ENCODE results near the gene CHKB.
"Not testable (repeated sequence)": the region's sequence is repeated elsewhere in the genome, so short reads cannot be mapped to it uniquely, and the experiment has no call there.

Gene CHKB

DNA sequence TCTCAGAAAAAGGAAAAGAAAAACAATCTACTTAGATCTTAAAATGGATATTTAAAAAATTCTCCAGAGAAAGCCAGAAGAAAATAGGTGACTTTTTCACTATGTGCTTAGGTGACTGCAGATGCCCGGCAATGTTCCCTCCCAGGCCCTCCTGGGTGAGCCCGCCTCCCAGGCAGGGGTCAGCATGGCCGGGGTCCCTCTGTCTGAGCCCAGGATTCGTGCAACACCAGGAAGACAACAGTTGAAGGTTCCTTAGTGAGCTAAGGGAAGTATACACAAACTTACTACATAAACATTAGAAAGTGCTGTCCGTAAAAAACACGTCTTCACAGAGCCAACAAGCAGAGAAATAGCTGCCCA is 29.5 kb upstream of the CHKB start:
- DNase-seq, result no peak

DNA sequence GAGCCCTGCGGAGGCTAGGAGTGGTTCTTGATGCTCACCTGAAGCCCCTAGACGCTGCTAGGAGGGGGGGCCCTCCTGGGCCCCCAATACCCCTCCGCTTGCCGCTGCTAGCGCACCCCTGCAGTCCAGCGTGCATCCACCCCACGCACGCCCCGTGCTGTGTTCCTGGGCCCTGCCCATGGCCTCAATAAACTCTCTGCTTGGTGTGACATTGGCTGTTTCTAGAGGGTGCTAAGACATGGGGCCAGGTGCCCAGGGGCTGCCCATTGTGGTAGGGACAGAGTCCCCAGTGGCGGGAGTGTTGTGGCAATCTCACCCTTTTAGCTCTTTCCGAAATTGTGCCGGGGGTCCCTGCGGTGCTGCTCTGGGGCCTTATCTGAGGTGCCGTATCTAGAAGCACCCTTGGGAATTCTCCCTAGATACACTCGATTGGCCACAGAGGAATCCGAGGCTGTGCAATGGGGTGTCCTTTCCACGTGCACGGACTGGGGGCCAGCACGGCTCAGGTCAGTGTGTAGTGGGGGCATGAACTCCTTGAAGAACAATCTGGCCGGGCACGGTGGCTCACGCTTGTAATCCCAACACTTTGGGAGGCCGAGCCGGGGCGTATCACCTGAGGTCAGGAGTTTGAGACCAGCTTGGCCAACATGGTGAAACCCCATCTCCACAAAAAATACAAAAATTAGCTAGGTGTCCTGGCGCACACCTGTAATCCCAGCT is 28.9 kb upstream of the CHKB start:
- DNase-seq, result no peak

DNA sequence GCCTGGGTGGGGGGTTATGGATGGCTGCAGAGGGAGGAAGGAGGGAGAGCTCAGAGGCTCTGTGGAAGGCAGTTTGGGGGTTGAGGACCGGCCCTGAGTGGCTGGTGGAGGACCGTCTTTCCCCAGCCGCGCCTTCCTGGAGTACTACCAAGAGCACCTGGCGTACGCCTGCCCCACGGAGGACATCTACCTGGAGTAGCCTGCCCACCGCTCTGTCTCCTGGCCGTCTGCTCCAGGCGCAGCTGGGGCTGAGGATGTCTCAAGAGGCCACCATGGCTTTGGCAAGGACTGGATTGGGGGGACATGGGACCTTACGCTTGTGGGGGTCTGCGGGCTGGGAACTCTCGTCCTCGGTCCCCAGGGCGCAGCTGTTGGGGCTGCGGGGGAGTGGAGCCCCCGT is 27.9 kb upstream of the CHKB start:
- no peak for DNase-seq

DNA sequence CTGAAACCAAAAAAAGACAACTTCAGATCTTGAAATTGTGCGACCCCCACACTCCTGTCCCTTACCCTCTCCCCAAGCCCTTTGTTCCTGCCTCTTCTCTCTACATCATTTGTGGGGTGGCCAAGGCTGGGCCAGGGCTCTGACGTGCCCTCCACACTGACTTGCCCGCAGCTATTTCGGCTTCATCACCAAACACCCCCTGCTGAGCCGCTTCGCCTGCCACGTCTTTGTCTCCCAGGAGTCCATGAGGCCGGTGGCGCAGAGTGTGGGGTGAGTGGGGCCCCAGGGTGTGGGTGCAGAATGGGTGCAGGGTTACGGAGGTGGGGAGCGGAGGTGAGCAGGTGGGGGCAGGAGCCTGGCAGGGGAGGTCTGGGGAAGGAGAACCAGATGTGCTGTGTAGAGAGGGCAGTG is 27.4 kb upstream of the CHKB start:
- DNase-seq, result no peak

DNA sequence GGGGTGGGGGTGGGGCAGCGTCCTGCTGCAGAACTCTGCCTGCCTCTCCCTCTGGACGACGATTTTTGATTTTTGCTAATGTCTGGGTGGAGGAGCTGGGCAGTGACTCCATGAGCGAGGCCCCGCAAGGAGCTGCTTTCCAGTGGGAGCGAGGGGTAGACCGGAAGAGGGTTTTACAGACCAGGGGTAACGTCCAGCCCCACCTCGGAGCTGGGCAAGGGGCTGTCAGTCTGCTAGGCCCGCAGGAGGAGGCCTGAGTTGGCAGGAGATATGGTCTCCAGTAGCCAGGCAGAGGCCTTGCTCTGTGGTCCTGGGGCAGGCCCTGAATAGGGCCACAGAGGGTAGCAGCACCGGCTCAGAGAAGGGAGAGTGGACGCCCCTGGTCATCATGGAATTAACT is 26.9 kb upstream of the CHKB start:
- DNase-seq, result no peak

DNA sequence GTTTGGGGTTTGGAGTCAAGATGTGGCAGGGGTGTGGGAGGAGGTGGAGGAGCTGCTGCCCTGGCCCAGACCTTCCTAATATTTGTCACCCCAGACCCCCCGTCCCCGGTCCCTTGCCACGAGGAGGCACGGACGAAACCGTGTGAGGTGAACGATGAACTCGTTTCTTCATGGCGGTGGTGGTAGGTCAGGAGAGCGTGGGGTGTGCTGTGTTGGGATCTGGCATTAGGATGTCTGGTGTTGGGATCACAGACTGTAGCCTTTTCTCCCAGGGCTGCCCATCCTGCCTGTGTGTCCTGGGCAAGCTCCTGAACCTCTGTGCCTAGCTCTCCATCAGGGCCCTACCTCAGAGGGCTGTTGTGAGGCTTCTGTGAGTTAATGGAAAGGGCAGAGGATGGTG is 26.3 kb upstream of the CHKB start:
- DNase-seq, result no peak

DNA sequence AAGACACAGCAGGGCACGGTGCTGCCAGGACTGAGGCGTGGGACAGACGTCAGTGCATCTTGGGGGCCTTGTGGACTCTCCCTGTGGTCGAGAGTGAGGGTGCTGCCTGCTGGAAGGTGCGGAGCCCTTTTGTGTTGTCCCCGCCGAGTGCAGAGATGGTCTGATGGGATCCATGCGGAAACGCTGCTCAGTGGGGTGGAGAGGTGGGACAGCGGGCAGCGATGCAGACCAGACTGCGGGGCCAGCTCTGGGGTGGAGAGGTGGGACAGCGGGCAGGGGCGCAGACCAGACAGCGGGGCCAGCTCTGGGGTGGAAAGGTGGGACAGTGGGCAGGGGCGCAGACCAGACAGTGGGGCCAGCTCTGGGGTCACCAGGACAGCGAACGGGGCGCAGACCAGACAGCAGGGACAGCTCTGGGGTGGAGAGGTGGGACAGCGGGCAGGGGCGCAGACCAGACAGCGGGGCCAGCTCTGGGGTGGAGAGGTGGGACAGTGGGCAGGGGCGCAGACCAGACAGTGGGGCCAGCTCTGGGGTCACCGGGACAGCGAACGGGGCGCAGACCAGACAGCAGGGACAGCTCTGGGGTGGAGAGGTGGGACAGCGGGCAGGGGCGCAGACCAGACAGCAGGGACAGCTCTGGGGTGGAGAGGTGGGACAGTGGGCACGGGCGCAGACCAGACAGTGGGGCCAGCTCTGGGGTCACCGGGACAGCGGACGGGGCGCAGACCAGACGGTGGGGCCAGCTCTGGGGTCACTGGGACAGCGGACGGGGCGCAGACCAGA is 25.6 kb upstream of the CHKB start:
- not testable (repeated sequence) for DNase-seq

DNA sequence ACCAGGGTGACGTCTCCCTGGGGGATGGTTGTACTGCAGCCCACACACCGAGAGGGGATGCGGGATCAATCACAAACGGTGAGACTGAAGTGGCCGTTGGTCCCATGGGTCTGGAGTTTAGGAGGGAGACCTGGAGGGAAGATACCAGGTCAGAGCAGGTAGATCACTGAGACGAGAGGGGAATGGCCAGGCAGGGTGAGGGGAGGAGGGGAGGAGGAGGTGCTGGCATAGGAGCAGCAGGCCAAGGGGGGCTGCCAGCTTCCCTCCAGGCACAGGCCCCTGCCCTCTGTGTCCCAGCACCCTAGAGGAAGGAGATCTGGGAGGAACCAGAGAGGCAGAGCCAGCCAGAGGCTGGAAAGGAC is 25.0 kb upstream of the CHKB start:
- no peak for DNase-seq

DNA sequence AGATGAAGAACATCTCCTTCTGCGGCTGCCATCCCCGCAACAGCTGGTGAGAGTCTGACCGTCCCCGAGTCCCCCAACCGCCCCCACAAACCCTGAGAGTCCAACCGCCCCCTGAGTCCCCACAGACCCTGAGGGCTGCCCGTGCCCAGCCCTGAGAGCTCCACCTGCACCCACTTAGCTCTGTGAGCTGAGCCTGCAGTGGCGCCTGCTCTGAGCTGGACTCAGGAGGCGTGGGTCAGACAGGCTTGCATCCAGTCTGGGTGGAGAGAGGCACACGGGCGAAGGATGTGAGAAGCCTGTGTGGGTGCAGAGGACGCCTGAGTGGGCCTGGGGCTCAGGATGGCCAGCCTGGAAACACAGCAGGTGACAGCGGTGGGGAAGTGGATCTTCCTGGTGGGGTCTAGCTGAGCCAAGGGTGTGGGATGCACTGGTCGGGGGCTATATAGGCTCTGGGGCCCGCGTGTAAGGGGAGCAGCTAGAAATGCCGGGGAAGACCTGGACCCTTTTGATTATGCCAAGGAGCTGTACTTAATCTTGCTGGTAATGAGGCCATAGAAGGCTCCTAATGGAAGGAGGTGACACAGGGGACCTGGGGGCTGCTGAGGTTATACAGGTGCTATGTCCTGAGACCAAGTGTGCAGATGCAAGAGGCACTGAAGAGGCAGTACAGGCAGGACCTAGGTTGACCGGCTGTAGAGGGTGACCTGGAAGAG is 24.5 kb upstream of the CHKB start:
- no peak for DNase-seq

DNA sequence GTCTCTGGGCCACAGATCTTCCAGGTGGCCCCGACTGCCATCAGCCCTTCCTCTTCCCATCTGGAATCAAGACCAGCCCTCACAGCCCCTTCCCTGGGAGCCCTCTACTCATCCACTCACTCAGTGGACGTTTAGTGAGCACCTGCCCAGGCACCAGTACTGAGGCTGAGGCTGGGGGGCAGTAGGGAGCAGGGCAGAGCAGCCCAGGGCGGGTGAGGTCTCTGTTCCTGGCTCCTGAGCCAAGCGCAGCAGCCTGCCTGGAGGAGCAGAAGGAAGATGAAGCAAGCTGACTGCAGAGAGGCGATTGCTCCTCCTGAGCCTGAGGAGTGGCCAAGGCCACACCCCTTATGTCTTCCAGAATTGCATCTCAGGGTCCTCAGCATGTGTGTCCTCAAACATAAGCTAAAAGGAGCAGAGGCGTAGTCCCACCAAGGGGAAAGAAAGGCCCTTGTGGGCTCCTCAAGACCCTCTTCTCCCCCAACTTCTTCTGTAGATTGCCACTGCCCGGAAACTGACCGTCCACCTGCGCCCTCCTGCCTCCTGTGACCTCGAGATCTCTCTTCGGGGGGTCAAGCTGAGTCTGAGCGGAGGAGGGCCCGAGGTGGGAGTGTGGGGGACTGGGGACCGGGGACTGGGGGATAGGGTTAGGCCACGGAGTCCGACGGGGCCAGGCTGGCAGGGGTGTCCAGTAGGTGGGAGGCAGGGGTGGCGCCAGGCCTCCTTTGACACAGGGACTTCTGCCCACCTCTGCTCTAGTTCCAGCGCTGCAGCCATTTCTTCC is 23.7 kb upstream of the CHKB start:
- DNase-seq, result no peak

DNA sequence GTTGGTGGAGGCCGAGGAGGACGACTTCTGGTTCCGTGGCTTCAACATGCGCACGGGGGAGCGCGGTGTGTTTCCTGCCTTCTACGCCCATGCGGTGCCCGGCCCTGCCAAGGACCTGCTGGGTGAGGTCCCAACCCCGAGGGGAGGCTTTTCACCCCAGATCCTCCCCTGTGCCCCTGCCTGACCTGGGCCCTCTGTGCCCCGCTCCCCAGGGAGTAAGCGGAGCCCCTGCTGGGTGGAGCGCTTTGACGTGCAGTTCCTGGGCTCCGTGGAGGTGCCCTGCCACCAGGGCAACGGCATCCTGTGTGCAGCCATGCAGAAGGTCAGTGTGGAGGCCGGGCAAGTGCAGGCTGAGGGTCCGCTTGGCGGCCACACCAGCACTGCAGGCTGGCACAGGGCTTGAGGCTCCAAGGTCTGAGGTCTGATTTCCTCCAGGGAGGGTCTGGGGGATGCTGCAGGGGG is 23.0 kb upstream of the CHKB start:
- no peak for DNase-seq

DNA sequence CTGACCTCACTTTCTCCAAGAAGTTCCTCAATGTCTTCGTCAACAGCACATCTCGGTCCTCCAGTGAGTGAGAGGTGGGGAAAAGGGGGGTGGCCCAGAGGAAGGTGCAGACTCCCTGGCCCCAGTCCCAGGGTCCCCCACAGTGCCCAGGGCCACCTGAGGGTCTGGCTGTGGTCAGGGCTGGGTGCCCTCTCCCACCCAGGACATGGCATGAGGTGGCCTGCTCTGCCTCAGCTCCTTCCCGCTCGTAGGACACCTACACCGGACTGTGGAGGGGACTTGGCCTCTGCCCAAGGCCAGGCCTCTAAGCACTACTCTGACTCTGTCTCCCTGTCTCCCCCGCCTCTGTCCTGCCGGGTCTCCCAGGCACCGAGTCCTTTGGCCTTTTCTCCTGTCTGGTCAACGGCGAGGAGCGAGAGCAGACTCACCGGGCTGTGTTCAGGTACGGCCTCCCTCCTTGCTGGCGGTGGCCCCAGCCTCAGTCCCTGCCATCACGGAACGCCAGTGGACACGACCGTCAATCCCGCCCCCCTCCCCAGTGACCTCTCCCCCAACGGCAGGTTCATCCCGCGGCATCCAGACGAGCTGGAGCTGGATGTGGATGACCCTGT is 22.5 kb upstream of the CHKB start:
- no peak for DNase-seq

DNA sequence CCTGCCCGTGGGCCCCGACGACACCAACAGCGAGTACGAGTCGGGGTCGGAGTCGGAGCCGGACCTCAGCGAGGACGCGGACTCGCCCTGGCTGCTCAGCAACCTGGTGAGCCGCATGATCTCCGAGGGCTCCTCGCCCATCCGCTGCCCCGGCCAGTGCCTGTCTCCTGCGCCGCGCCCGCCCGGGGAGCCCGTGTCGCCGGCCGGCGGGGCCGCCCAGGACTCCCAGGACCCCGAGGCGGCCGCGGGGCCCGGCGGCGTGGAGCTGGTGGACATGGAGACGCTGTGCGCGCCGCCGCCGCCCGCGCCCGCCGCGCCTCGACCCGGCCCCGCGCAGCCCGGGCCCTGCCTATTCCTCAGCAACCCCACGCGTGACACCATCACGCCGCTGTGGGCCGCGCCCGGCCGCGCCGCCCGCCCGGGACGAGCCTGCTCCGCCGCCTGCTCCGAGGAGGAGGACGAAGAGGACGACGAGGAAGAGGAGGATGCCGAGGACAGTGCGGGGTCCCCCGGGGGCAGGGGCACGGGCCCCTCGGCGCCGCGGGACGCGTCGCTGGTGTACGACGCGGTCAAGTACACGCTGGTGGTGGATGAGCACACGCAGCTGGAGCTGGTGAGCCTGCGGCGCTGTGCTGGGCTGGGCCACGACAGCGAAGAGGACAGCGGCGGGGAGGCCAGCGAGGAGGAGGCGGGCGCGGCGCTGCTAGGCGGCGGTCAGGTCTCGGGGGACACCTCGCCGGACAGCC is 21.8 kb upstream of the CHKB start:
- DNase-seq, result no peak

DNA sequence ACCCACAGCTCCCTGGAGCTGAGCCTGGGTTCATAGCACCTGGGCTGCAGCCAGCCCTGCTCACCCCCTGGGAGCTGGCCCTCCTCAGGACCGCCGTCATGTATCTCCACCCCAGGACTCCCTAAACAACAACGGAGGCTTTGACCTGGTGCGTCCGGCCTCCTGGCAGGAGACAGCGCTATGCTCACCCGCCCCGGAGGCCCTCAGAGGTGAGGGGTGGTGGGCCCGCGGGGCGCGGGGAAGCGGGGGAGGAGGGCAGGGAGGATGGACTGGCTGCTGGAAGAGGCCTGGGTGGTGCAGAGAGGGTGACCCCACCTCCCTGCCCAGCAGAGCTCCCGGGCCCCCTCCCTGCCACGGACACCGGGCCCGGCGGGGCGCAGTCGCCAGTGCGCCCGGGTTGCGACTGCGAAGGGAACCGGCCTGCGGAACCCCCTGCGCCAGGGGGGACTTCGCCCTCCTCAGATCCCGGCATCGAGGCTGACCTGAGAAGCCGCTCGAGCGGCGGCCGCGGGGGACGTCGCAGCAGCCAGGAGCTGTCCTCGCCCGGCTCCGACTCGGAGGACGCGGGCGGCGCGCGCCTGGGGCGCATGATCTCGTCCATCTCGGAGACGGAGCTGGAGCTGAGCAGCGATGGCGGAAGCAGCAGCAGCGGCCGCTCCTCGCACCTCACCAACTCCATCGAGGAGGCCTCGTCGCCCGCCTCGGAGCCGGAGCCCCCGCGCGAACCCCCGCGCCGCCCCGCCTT is 21.0 kb upstream of the CHKB start:
- no peak for DNase-seq

DNA sequence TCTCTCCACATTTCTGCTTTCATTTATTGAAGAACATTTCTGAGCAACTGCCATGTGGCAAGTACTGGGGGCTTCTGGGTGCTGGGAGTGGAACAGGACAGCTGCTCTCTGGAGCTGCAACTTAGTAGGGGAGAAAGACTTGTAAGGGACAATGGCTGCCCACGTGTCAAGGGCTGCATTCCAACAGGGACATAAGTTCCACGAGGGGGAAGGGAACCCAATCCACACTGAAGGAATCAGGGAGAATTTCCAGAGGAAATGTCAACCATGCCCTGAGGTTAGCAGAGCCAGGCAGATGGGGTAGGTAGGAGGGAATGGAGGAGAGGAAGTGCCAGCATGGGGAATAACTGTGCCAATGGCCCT is 19.7 kb upstream of the CHKB start:
- no peak for DNase-seq

DNA sequence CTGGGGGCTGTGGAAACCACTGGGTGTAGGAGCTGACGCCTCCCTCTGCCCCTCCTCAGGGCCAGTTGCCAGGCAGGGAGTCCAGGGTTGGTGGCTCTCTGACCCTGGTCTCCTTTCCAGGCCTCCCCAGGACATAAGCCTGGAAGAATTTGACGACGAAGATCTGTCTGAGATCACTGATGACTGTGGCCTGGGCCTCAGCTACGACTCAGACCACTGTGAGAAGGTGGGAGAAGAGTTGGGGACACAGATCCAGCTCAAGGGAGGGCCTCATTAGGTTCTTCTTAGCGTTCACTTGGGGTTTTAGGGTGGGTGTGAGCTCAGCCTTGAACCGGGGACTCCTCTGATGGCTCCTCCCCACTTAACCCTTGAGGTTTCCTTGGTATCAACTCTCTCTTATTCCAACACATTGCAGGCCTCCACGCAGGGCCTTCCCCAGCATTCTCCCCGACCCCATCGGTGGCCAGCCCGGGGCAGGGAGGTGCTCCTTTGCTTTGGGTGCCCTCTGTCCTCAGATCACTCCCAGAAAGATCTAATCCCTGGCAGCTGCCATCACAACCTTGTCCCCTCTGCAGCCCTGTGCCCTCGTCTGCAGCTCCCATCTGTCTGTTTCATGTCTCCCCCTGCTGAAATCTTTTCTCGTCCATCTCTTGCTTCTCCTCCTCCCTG is 19.2 kb upstream of the CHKB start:
- DNase-seq, result no peak

DNA sequence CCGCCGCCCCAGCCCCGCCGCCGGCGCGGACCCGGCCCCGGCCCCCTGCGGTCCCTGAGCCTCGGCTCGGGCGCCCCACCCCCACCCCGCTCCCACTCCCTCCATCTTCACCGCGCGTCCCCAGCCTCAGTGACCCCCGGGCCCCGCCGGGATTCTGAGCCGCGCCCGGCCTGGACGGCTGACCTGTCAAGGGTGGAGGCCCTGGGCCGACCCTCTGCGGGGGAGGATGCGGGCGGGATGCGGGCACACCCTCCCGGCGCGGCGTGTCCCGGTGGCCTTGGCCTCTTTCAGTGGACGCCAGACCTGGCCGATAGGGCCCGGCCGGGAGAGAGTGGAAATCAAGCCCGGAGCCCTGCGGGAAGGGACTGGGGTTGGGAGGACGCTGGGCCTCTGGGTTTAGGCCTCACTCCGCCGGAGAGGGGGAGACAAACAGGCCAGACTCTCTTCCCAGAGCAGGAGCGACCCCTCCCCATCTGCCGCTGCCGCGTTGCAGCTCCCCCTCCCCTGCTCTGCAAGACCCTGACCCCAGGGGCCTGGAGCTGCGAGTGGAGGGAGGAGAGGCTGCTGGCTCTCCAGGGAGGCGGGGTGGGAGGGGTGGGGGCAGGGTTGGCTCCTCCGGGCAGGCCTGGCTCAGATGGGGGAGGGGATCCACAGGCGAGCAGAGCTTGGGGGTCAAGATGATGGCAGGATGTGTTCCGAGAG is 18.5 kb upstream of the CHKB start:
- DNase-seq, result no peak

DNA sequence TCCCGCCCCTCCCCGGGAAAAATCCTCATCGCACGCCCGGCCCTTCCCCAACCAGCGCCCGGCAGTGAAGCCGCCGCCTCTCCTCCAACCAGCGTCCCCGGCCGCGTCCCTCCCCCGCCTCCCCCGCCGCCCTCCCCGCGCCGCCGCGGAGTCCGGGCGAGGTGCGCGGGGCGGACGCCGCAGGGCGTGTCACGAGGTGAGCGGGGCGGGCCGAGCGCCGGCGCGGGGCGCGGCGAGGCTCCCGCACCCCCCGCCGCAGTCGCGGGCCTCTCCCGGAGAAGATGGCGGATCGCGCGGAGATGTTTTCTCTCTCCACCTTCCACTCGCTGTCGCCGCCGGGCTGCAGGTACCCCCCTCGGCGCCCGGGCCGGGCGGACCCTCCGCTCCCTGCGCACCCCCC is 17.9 kb upstream of the CHKB start, which contains the start of gene MAPK8IP2:
Gene MAPK8IP2, plus strand, starts transcription at position 256 of the 400 bp plus-strand sequence. Its CDS starts 26 bp downstream, at position 282.
- DNase-seq, result peak; percentile 20

DNA sequence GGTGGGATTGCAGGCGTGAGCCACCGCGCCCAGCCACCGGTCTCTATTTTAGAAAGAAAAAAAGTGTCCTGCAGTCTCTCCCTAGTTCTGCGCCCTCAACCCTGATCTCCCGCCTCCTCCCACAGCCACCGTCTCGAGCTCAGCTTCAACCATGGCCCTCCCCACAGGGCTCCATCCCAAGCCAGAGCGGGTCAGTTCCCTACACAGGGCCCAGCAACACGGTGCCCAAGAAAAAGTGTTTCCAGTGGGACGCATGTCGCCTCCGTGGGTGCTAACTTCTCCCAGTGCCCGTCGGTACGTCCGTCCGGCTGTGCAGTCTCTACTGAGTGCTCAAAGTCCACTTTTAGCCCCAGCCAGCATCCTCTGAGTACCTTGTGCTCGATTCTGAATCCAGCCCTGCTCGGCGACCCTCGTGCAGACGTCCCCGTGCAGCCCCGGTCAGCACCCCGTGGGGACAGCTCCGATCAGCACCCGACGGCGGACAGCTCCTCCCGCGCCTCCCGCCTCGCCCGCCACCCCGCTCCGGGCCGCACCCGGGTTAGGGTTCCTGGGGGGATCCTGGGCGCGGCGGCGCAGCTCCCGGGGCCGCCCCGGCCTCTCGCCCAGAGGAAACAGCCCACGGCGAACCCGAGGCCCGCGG is 17.3 kb upstream of the CHKB start:
- peak; percentile 69 for DNase-seq
